Right lobe of liver (tissue), 6 donors: Measurements from ENCODE around the gene NEDD4L. TPM values are rescaled to one million over a fixed set of nuclear protein-coding genes. Genes with fewer than 3 reads are reported as not detected.
A peak's percentile ranks its signal among the peaks of the same experiment; 100 is the strongest.

Experiments used
- ATAC-seq, 4 donors: fragments of 200-7000 bp; cut with Tn5 transposase; one replicate each; pipeline ENCODE4 v1.9.1; 2020; ENCODE audit warnings: mild to moderate bottlenecking in 4 of 4, moderate library complexity in 4 of 4
- DNase-seq, 3 donors: peaks; one replicate each; pipeline ENCODE4 v3.0.0-alpha.2; 2020
- H3K27ac ChIP-seq, 3 donors: fragments of 200-600 bp; one replicate each; pipeline ENCODE4 v1.8.0; 2022
- H3K27me3 ChIP-seq, 2 donors: fragments of 200-600 bp; one replicate each; pipeline ENCODE4 v1.8.0; 2022
- H3K36me3 ChIP-seq, 4 donors: fragments of 200-600 bp; sonication (generic) in 1 of 4; one replicate each; pipeline versions ENCODE4 v1.5.1 to v1.8.0; 2017 to 2022; ENCODE audit warnings: control low read depth in 1 of 4
- H3K4me1 ChIP-seq, 4 donors: fragments of 200-600 bp; sonication (generic) in 1 of 4; one replicate each; pipeline versions ENCODE4 v1.5.1 to v1.8.0; 2017 to 2022; ENCODE audit warnings: control low read depth in 1 of 4
- H3K4me3 ChIP-seq, 3 donors: fragments of 200-600 bp; one replicate each; pipeline ENCODE4 v1.8.0; 2022
- H3K9me3 ChIP-seq, 4 donors: fragments of 200-600 bp; sonication (generic) in 1 of 4; one replicate each; pipeline versions ENCODE4 v1.5.1 to v1.8.0; 2017 to 2022; ENCODE audit warnings: control low read depth in 1 of 4
- CTCF ChIP-seq, 4 donors: fragments of 200-600 bp in 3 of 4; fragments of 450-650 bp in 1 of 4; IDR thresholded peaks; one replicate each; pipeline versions ENCODE4 v1.5.1 to v1.8.0; 2016 to 2022; ENCODE audit warnings: antibody characterized with exemption in 4 of 4, mild to moderate bottlenecking in 2 of 4
- POLR2A ChIP-seq: fragments of 450-650 bp; IDR thresholded peaks from one replicate; pipeline ENCODE4 v1.6.1; 2017; ENCODE audit warnings: antibody characterized with exemption, mild to moderate bottlenecking
- WGBS: methylation state at CpG from one replicate; pipeline ENCODE4 v1.1.6; 2018; ENCODE audit warnings: low coverage, low lambda C conversion rate; ENCODE audit not compliant: insufficient coverage; ENCODE audit errors: missing lambda C conversion rate; 5-methylcytosine and 5-hydroxymethylcytosine counted together
- intact Hi-C, 2 donors: fragments of 100-400 bp; cut with DNase I; formaldehyde crosslinking; loops; one replicate each; pipeline versions ENCODE4 v1.11.2 to v1.14.1; 2022
- total RNA-seq, 6 experiments: library from RNA; depleted of rRNA in 2 of 6; stranded (reverse); fragments of >200 nt in 2 of 6; fragmentation: NEBNext Ultra II Directional in 3 of 6; extraction: Animal tissue kit (Norgen Biotek cat#: 25700) in 3 of 6; gene quantifications; one replicate each; pipeline versions ENCODE4 v1.1.0 to v1.2.4, GENCODE V29; 2016 to 2023
- donor health status: DM: no; HTN: yes; CAD: no.
- donor health status: DM: no; HTN: no; CAD: no.
- donor health status: DM: no; HTN: no; CAD: no.
- donor health status: DM: no; HTN: yes; CAD: no.
- donor health status: DM: no; HTN: yes; CAD: no.

NEDD4L gene
- total RNA-seq, 6 experiments from 2014 or later, result 21.5 to 41.0 (median 33.2) TPM

- intact Hi-C loops, result no loop called here
- Histone ChIP-seq H3K4me3 (no peak overlapping the region), H3K27me3 (no peaks in the 10 kb centered on the region), H3K27ac (peak overlapping the region; percentile 20 to 80 (median 78)), H3K9me3 (peaks cover 0 to 2% (median 0%) of the 10 kb centered on the region in 4 donors), H3K4me1 (peaks cover 0 to 46% (median 12%) of the 10 kb centered on the region in 4 donors), H3K36me3 (no peaks in the 10 kb centered on the region)
- TF ChIP-seq CTCF (IDR thresholded peaks at IDR 0.05) (no peak), POLR2A (no peak)
- DNase-seq (no peak), ATAC-seq (peak; percentile 20 to 50 (median 25))
- WGBS, result 58% methylated on average over 5 of the region's 6 CpGs
These were observed 240.8 kb downstream of the NEDD4L start for GRCh38 chr18:58284699-58285448.

GRCh38 chr18:58285449-58286130 lies 241.6 kb downstream of the NEDD4L start:
- peak overlapping the region; percentile 20 to 80 (median 78) for H3K27ac ChIP-seq
- 36% methylated on average over 4 of the region's 4 CpGs for WGBS
- H3K9me3 ChIP-seq, result peaks cover 0 to 2% (median 0%) of the 10 kb centered on the region in 4 donors
- no peak for DNase-seq
- H3K36me3 ChIP-seq, result no peaks in the 10 kb centered on the region
- ATAC-seq, result peak; percentile 59 to 76 (median 68)
- H3K27me3 ChIP-seq, result no peaks in the 10 kb centered on the region
- no peak for TF ChIP-seq POLR2A
- no peak for TF ChIP-seq CTCF (IDR thresholded peaks at IDR 0.05)
- H3K4me1 ChIP-seq, result peaks cover 0 to 45% (median 9%) of the 10 kb centered on the region in 4 donors
- no peak overlapping the region for H3K4me3 ChIP-seq
- intact Hi-C loops, result no loop called here

GRCh38 chr18:58286632-58287352 lies 242.8 kb downstream of the NEDD4L start:
- peak; percentile 4 to 39 (median 26) for ATAC-seq
- intact Hi-C loops, result no loop called here
- H3K4me3 ChIP-seq, result no peak overlapping the region
- H3K36me3 ChIP-seq, result no peaks in the 10 kb centered on the region
- peaks cover 0 to 45% (median 9%) of the 10 kb centered on the region in 4 donors for H3K4me1 ChIP-seq
- no peak for DNase-seq
- H3K9me3 ChIP-seq, result peaks cover 0 to 2% (median 0%) of the 10 kb centered on the region in 4 donors
- no peak for TF ChIP-seq CTCF (IDR thresholded peaks at IDR 0.05)
- TF ChIP-seq POLR2A, result no peak
- 46% methylated on average over 4 of the region's 4 CpGs for WGBS
- H3K27me3 ChIP-seq, result no peaks in the 10 kb centered on the region
- peak overlapping the region; percentile 60 to 80 (median 78) for H3K27ac ChIP-seq

GRCh38 chr18:58287353-58288274 lies 243.6 kb downstream of the NEDD4L start:
- Histone ChIP-seq H3K27ac (peak overlapping the region; percentile 60 to 80 (median 78)), H3K27me3 (no peaks in the 10 kb centered on the region), H3K4me1 (peaks cover 0 to 45% (median 9%) of the 10 kb centered on the region in 4 donors), H3K9me3 (peaks cover 0 to 2% (median 0%) of the 10 kb centered on the region in 4 donors), H3K36me3 (no peaks in the 10 kb centered on the region), H3K4me3 (no peak overlapping the region)
- intact Hi-C loops, result no loop called here
- 30% methylated on average over 11 of the region's 11 CpGs for WGBS
- ATAC-seq (peak; percentile 65 to 79 (median 77)), DNase-seq (peak in 2 of 3 donors; percentile 66 to 76)
- TF ChIP-seq POLR2A (no peak), CTCF (IDR thresholded peaks at IDR 0.05) (no peak)
